HG02884 (cell line): ENCODE data around the gene HIRA.

Source experiments
- ATAC-seq: cut with Tn5 transposase; IDR thresholded peaks from one replicate; pipeline ENCODE4 v1.9.1; 2021; ENCODE audit warnings: mild to moderate bottlenecking, moderate library complexity; ENCODE audit not compliant: unreplicated experiment

Gene HIRA

GRCh38 chr22:19431649-19432132, at the start of gene HIRA:
Gene HIRA, minus strand, starts transcription at chr22:19431733. Its CDS starts 257 bp downstream, at chr22:19431476.
- peak; percentile 30 for ATAC-seq

GRCh38 chr22:19480789-19481188, 49.3 kb upstream of the HIRA start:
- no peak for ATAC-seq

- no peak for ATAC-seq
Observed at GRCh38 chr22:19480173-19480568, 48.6 kb upstream of the HIRA start.

GRCh38 chr22:19479355-19480172, 48.0 kb upstream of the HIRA start, which contains the start of gene CDC45:
Gene CDC45, plus strand, starts transcription at chr22:19479920. Its CDS starts 49 bp downstream, at chr22:19479969.
- ATAC-seq = peak; percentile 78

GRCh38 chr22:19478901-19479354, 47.4 kb upstream of the HIRA start, which contains the start of gene UFD1:
Gene UFD1, minus strand, starts transcription at chr22:19479193. Its CDS starts 108 bp downstream, at chr22:19479085.
- ATAC-seq = peak; percentile 36

GRCh38 chr22:19478045-19478900, 46.7 kb upstream of the HIRA start:
- ATAC-seq = no peak

- ATAC-seq = no peak
Observed at GRCh38 chr22:19477321-19478044, 46.0 kb upstream of the HIRA start.

GRCh38 chr22:19476023-19476422, 44.5 kb upstream of the HIRA start:
- ATAC-seq = no peak

- no peak for ATAC-seq
Observed at GRCh38 chr22:19473578-19473977, 42.0 kb upstream of the HIRA start.

GRCh38 chr22:19472233-19472632, 40.7 kb upstream of the HIRA start:
- no peak for ATAC-seq

- no peak for ATAC-seq
Observed at GRCh38 chr22:19471572-19471971, 40.0 kb upstream of the HIRA start.

GRCh38 chr22:19470010-19470409, 38.5 kb upstream of the HIRA start:
- no peak for ATAC-seq

GRCh38 chr22:19469421-19469820, 37.9 kb upstream of the HIRA start:
- no peak for ATAC-seq

GRCh38 chr22:19467912-19468311, 36.4 kb upstream of the HIRA start:
- no peak for ATAC-seq

GRCh38 chr22:19466848-19467752, 35.6 kb upstream of the HIRA start:
- ATAC-seq = no peak

- no peak for ATAC-seq
Observed at GRCh38 chr22:19466126-19466716, 34.7 kb upstream of the HIRA start.

GRCh38 chr22:19464975-19465374, 33.4 kb upstream of the HIRA start:
- no peak for ATAC-seq

- ATAC-seq = no peak
Observed at GRCh38 chr22:19464546-19464945, 33.0 kb upstream of the HIRA start.
